GM21367 (cell line): ENCODE results near the gene RPP25.
"Not testable (repeated sequence)": the region's sequence is repeated elsewhere in the genome, so short reads cannot be mapped to it uniquely, and the experiment has no call there.

ENCODE experiments used
- ATAC-seq: cut with Tn5 transposase; IDR thresholded peaks from one replicate; pipeline ENCODE4 v1.9.1; 2021; ENCODE audit not compliant: unreplicated experiment

RPP25 gene

DNA sequence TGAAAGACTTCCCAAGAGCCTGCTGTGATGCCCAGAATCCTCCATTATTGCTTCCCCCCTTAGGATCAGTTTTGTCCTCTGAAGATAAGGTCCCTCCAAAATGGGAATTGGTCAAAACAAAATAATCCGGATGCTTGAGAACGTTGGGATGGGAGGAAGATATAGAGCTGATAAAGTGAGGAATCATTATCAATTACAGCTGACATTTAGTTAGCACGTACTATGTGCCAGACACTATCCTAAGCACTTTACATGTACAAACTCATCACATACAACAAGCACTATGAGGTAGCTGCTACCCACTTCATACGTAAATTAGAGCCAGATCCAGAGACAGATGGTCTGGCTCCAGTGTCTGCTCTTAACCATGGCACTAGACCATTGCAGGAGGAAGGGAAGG is 6.6 kb upstream of the RPP25 start:
- no peak for ATAC-seq

DNA sequence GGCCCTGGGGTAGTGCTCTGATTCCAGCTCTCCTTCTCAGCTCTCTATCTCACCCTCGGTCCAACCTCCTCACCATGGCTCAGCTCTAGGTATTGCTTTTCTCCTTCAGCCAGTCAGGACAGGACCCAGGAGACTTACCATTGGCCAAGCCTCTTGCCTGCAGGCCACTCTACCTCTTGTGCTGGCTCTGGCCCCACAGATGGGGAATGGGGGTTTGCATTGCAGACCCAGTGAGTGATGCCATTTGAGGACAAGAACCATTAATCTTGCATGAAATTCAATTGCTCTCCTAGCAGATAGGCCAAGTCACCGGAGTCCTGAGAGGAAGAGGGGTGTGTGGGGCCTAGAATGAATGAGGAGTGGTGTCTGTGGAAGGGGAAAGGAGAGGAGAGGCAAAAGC is 6.1 kb upstream of the RPP25 start:
- ATAC-seq: no peak

GRCh38 chr15:74962219-74962618 is 5.6 kb upstream of the RPP25 start:
- no peak for ATAC-seq

- ATAC-seq: no peak
Observed at GRCh38 chr15:74961616-74962015, 5.0 kb upstream of the RPP25 start.

DNA sequence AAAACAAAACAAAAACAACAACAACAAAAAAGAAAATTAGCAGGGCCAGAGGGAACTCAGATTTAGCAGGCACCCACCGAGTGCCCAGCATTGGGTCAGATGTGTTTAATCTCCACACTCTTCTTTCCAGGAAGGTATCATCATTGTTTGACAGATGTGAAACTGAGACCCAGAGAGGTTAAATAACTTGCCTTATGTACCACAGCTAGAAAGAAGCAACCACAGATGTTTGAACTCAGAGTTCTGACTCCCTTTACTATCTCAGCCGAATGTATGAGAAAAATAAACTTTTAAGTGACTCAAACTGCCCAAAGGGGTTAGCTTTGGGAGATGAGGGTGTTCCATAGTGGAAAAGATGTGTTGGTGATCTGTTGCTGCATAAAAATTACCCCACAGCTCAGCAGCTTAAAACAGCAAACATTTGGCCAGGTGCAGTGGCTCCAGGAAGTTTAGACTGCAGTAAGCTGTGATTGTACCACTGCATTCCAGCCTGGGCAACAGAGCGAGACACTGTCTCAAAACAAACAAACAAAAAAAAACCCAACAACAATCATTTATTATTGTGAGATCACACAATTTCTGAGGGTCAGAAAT is 4.5 kb upstream of the RPP25 start:
- no peak for ATAC-seq

GRCh38 chr15:74960286-74960685 is 3.7 kb upstream of the RPP25 start:
- no peak for ATAC-seq

GRCh38 chr15:74959586-74959939 is 3.0 kb upstream of the RPP25 start:
- no peak for ATAC-seq

DNA sequence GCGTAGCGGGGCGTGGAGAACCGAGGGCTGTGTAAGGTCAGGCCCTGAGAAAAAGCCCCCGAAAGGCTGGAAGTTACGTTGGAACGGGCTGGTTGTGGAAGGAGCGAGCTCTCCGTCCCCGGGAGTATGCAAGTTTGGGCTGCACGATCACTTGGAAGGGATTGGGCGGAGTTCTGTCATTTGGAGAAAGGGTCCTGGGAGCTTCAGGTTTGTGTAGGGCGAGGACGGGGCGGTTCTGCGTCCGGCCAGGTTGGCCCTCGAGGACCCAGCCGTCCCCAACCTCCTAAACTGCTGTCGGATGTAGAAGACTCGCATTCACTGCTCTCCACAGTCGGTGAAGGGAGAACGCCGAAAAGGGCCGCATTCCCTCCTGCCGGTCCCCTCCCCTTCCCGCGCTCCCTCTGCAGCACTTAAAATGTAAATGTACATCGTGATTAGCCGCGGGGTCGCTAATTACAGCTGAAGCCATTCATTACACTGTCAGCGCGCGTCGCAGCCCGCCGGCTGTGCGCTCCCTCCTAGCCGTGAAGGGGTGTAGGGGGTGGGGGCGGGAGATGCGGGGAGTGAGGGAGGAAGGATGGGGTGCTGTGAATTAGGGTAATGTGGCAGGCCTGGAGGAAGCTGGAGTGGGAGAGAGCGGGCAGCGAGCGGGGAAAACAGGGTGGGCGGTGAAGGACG is 2.5 kb upstream of the RPP25 start:
- no peak for ATAC-seq

GRCh38 chr15:74958320-74958907 is 1.8 kb upstream of the RPP25 start:
- ATAC-seq: no peak

- ATAC-seq: no peak
Observed at GRCh38 chr15:74957476-74958035, 984 bp upstream of the RPP25 start.

GRCh38 chr15:74955796-74956647 is 550 bp downstream of the RPP25 start:
- peak; percentile 40 for ATAC-seq

DNA sequence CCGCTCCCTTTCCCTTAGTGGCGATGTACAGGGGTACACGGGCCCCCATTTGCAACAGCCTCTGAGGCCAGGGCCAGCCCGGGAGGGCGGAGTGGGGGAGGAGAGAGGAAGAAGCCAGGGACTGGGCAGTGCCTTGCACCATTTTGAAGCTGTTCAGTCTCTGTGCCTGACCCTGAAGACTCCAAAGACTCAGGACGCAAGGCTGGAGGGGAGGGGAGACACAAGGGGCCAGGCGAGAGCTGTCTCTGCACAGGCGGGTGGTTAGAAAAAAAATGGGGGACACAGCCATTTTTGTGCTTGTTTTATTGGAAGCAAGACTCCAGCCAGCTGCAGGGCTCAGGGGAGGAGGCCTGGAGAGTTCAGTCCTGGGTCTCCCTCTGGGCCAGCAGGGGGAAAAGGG is 1.6 kb downstream of the RPP25 start:
- no peak for ATAC-seq

DNA sequence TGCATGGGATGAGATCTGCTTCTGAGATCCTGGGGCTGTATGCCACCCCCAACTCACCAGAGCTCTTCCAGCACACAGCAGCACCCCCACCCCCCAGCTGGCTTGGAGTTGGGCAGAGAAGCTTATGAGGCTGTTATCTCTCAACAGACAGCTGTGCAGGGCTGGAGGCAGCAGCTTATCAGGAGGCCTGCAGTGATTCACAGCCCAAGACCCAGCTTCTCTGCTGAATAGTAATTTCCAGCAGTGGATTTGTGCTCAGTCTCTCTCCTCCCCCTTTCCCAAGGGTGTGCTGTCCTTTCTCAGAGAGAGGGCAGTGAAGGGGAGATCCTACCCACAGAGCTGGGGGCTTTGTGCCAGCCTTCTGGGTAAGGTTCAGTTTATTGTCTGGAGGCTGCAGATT is 2.1 kb downstream of the RPP25 start:
- ATAC-seq: no peak

- ATAC-seq: no peak
Observed at GRCh38 chr15:74951006-74951405, 5.6 kb downstream of the RPP25 start.

GRCh38 chr15:74950078-74950908 is 6.3 kb downstream of the RPP25 start:
- no peak for ATAC-seq

DNA sequence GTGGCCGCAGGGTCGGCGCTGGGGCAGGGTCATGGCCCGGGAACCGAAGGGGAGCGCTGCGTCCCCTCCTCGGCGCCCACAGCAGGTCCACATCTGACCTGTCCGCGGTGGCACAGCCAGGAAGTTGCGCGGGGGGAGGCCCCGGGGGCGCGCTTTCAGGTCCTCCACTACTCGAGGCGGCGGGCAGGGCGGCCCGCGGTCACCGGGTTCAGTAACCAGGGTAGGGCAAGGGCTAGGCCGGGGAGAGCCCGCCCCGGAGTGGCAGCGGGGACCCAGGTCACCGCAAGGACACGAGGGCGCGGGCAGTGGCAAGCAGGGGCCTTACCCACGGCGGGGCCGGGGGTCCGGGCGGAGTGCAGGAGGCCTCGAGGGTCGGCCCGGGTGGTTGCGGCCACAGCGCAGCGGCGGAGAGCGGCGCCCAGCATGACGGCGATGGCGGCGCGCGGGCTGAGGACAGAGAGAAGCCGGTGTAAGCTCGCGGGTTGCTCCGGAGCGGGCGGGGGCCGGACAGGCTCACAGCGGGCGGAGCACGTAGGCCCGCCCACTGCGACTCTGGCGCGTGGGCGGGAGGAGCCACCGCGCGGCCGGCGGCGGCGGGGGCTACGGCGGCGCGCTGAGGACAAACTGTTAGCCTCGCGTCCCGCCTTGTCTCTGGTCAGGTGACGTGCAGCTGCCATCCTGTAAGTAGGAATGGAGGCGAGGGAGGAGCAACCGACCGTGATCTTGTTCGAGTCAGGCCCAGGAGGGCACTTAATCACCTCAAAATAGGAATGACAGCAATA is 18.8 kb downstream of the RPP25 start, which contains the start of gene COX5A:
COX5A (minus strand) TSS at position 484 of the 782 bp plus-strand sequence; CDS start at position 425, 59 bp downstream.
- ATAC-seq: peak; percentile 77

- ATAC-seq: no peak
Observed at GRCh38 chr15:74937272-74937589, 19.3 kb downstream of the RPP25 start.

DNA sequence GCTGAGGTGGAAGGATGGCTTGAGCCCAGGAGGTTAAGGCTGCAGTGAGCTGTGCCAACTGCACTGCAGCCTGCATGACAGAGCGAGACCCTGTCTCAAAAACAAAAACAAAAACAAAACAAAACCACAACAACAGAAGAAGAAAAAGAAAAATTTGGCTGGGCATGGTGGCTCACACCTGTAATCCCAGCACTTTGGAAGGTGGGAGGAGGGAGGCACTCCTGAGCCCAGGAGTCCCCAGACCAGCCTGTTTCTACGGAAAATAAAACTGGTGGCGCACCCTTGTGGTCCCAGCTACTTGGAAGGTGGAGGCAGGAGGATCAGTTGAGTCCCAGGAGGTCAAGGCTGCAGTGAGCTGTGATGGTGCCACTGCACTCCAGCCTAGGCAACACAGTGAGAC is 21.4 kb downstream of the RPP25 start:
- ATAC-seq: not testable (repeated sequence)

DNA sequence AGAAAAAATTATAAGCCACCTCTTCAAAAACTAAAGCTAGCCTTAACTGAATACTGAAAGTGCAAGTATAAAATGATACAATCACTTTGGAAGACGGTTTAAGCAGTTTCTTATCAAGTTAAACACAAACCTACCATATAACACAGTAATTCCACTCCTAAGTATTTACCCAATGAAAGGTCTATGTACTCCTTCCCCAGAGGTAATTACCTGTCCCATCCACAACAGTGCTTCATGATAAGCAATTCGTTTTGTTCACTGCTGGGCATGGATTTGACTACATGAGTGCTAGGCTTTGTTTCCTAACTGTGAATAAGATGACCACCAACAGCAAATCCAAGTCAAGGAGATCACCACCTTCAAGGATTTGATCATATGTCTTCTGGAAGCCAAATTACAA is 23.0 kb downstream of the RPP25 start:
- ATAC-seq: no peak

DNA sequence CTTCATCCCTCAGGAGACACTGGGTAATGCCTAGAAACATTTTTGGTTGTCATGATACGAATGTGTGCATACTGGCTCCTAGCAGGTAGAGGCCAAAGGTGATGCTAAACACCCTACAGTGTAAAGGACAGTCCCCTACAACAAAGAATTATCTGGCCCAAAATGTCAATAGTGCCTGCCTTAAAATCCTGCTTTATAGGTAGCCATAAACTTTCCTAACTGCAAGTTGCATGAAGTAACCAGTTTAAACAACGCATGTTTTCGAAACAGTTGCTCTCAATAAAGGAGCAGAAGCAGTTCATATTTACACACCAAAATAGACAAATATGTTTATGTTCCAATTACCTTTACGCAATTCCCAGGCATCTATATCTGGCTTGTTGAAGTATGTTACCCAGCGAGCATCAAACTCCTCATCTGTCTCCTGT is 27.8 kb downstream of the RPP25 start:
- ATAC-seq: no peak
